ENCODE results near the gene NLGN4Y. TPM values are rescaled to one million over a fixed set of nuclear protein-coding genes. Genes with fewer than 3 reads are reported as not detected.

NLGN4Y gene
- total and polyA plus RNA-seq, 2 experiments from 2014 or later = 10.9 to 73.6 TPM

GRCh38 chrY:14850734-14851133, 326.4 kb downstream of the NLGN4Y start:
- peaks cover 10% of the 10 kb centered on the region; the same call in 1 of the 3 replicates for H3K4me1 Mint-ChIP-seq
- H3K4me2 ChIP-seq = no peak overlapping the region

More at GRCh38 chrY:14850734-14851133, 326.4 kb downstream of the NLGN4Y start:
- H3K79me2 ChIP-seq (replicated peaks; ENCODE audit: insufficient read depth) = no peaks in the 10 kb centered on the region
- no peak overlapping the region for H2AFZ ChIP-seq
- no peaks in the 10 kb centered on the region for H3K9me2 ChIP-seq (ENCODE audit: insufficient read depth)
- no peak for ATAC-seq
- Mint-ChIP-seq H3K27me3 (ENCODE audit: insufficient read depth, low read depth, poor library complexity) (peaks cover 2% of the 10 kb centered on the region), H3K27ac (no peak overlapping the region), H3K36me3 (ENCODE audit: low read depth) (no peaks in the 10 kb centered on the region), H3K9me3 (no peaks in the 10 kb centered on the region), H3K4me3 (no peak overlapping the region)
- H3K4me3 ChIP-seq = no peak overlapping the region
- H3K27ac ChIP-seq (ENCODE audit: low read depth) = no peak overlapping the region
- H4K20me1 ChIP-seq (replicated peaks; ENCODE audit: insufficient read depth) = no peaks in the 10 kb centered on the region
- no peaks in the 10 kb centered on the region for H3K27me3 ChIP-seq (ENCODE audit: insufficient read depth)
- H3K4me1 ChIP-seq (ENCODE audit: insufficient read depth) = no peaks in the 10 kb centered on the region
- DNase-seq (ENCODE audit: low spot score) = no peak
- no peak for TF ChIP-seq STAT1 (IDR thresholded peaks at IDR 0.05; ENCODE audit: unreplicated experiment)
- TF ChIP-seq NANOG (IDR thresholded peaks at IDR 0.05; ENCODE audit: borderline replicate concordance) = no peak
- no peak for TF ChIP-seq CTCF (conservative IDR thresholded peaks at IDR 0.05; ENCODE audit: low read depth in 2 of 2)
- no peak for TF ChIP-seq ZNF331 (CRISPR knock-in tag; IDR thresholded peaks at IDR 0.05; ENCODE audit: low read depth)
- TF ChIP-seq CREB1 (CRISPR knock-in tag; IDR thresholded peaks at IDR 0.05; ENCODE audit: low read depth) = no peak
- TF ChIP-seq POLR2AphosphoS5 (IDR thresholded peaks at IDR 0.05; ENCODE audit: low read depth) = no peak
- no peak for TF ChIP-seq ETS1 (IDR thresholded peaks at IDR 0.05)
- no peak for TF ChIP-seq EZH2 (IDR thresholded peaks at IDR 0.05; ENCODE audit: low read depth, unreplicated experiment)
- TF ChIP-seq ZNF462 (CRISPR knock-in tag; IDR thresholded peaks at IDR 0.05) = no peak
- TF ChIP-seq REST (IDR thresholded peaks at IDR 0.05; ENCODE audit: unreplicated experiment) = no peak
- no peak for TF ChIP-seq EZH2phosphoT487 (IDR thresholded peaks at IDR 0.05; ENCODE audit: unreplicated experiment)
- TF ChIP-seq JUNB (IDR thresholded peaks at IDR 0.05; ENCODE audit: unreplicated experiment) = no peak
- no peak for TF ChIP-seq ZNF114 (CRISPR knock-in tag; IDR thresholded peaks at IDR 0.05)
- H3K36me3 ChIP-seq (ENCODE audit: insufficient read depth) = no peaks in the 10 kb centered on the region
- no peaks in the 10 kb centered on the region for H3F3A ChIP-seq (replicated peaks; ENCODE audit: low read depth)
